SK-N-SH treated with all-trans-retinoic acid at 6 μM for 48 hours (cell line): ENCODE data around the gene PYDC1.

Experiments used
- ZFP3 ChIP-seq: fragments of 250-450 bp; sonication (Bioruptor Pico); IDR thresholded peaks from 2 replicates; pipeline ENCODE4 v1.5.0; 2020; ENCODE audit warnings: mild to moderate bottlenecking, moderate library complexity
- ZFP30 ChIP-seq: fragments of 450-650 bp; formaldehyde crosslinking; IDR thresholded peaks from 2 replicates; pipeline ENCODE4 v1.5.0; 2022; ENCODE audit warnings: mild to moderate bottlenecking, moderate library complexity

DNA sequence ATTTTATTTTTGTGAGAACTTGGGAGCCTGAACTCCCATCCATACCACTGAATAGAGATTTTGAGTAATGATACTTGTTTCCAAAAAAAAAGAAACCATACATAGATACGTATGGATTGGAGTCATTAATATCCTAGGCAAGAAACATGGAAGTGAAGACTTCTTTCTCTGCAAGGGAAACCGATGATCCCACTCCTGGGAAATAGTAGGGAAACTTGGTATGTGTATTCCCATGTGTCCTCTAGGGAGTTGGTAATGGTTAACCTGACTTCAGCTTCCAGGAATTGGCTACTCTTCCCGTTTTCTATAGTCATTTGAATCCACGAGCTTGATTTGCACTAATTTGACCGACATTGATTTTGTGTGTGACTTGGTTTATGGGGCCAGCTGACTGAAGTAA lies 31.6 kb downstream of the PYDC1 start:
- TF ChIP-seq ZFP3 (CRISPR knock-in tag), result no peak
- no peak for TF ChIP-seq ZFP30 (CRISPR knock-in tag)
